Measurements from ENCODE around the gene DDHD1.
"Not testable (repeated sequence)": the region's sequence is repeated elsewhere in the genome, so short reads cannot be mapped to it uniquely, and the experiment has no call there.

DDHD1 gene

DNA sequence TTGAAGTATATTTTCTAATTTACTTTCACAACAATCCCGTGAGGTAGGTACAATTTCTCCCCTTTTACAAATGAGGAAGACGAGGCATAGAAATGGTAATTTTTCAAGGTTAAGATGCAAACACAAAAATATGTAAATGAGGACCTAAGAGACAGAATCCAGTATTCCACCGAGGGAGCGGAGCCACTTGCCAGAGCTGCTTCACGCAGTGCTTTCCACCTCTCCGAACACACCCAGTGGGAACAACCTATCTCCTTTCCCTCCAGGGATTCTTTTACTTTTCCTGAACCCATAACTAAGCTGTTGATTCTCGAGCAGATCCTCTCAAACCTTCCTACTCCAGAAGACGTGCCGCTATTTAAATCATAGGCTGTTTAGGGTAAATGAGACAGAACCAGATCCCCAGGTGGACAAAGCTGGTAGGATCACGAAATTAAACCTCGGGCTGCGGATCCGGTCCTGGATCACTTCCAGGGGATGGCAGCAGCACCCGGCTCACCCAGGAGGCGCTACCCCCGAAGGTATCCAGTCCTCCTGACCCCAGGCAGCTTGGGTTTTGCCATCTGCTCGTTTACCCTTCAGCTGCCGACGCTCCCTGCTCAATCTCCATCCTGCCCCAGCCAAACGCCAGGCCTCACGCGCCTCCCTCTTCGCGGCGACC, 1.5 kb downstream of the DDHD1 start:
- DNase-seq: peak; percentile 56

DNA sequence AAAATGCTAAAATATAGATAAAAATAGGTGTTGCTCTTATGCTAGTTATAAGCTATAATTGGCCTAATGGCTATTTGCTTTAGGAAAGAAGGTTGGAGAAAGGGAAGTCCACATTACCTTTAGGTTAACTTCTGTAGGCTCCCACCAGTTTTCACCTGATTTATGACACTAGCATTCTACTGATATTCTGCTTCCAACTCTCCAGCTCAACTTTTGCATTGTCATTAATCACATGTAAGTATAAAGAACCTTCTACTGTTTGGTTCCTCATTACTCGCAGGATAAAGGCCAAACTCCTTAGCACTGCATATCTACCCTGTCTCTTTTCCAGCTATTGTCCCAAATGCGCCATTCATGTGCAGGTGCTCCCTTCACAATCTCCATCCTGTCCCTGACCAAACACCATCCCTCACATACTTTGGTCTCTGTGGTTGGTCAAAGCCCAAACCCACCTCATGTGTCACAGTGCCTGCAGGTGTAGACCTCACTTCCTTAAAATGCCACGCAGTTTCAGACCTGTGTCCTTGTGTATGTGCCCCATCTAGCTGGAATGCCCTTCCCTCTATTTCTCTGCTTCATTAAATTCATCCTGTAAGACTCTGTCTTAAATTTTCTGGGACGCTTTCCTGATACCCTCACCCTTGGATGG, 3.3 kb downstream of the DDHD1 start:
- no peak for DNase-seq

DNA sequence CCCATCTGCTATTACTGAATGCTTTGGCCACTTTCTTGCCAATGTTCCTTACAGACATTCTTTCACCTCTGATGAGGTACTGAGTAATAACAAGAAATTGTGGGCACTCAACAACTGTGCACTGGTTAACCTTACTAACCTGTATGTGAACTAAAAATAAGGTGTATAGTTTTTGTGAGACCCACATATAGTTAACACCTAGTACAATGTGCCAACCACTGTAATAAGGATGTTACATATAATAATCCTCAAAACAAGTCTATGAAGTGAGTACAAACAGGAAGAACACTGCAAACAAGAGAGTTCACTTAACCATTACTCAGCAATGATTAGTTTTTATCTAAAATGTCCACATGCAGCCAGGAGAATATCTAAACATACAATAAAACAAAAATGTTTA, 4.5 kb downstream of the DDHD1 start:
- DNase-seq: no peak

DNA sequence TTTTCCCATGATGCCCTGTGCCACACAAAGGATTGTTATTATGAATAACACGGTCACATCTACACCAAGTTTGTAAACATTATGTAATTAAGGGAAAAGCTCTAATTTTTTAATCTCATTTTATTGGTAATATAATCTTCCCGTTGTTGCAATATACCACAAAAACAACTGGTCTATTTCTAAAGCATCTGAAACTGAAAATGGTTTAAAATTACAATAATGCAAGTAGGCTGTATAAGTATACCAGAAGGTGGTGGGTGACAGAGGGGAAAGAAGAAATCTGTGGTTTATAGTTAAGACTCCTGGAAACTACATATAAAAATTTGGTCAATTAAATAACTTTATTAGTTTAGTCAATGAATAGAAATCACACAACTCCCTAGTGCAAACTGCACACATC, 5.2 kb downstream of the DDHD1 start:
- no peak for DNase-seq

DNA sequence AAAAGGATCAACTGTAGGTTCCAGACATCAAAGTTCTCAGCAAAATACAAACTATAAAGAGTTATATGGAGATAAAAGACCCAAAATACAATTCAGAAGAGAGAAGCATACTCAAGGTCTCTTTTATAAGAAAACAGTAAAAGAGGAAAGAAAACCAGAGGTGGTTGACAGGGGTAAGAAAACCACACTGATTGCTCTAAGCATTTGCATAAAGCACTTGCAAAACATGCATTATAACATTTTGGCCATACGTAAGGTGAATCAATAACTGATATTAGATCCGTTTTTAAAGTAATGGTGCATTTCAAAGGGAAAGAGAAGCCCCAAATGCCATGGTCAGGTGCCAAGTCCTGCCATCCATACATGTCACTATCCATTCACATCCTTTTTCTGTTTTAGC, 5.9 kb downstream of the DDHD1 start:
- DNase-seq: no peak

DNA sequence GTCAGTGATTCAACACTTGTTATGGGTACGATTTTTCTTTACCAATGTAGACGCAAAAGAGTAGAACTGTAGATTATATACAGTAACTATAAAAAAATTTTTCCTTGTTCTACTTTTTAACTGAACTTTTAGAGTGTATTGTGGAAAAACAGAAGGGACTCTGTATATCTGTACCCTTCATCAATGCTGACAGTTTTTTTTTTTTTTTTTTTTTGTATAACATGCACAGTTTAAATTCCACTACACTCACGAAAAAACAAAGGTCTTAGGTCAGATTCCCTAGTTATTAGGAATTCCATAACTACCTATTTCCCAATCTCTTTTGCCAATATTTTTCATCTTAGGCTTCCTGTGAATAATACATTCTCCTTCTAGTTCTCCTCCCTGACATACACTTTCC, 6.4 kb downstream of the DDHD1 start:
- no peak for DNase-seq

DNA sequence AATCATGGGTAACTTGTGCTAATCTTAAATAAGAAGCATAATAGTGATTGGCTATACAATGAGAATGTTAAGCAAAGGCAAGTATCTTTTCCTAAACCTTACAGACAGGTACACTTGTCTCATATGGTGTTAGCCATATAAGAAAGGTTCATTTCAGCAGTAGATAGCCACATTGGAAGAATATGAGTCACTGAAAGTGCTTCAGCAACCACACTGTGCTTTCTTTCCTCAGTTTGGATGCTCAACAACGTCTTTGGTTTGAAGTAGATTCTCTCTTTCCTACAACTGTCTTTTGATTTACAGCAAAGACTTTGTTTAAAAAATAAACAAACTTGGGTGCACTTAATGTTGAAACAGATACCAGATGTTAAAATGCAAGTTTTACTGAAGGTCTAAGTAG, 8.9 kb downstream of the DDHD1 start:
- DNase-seq: no peak

DNA sequence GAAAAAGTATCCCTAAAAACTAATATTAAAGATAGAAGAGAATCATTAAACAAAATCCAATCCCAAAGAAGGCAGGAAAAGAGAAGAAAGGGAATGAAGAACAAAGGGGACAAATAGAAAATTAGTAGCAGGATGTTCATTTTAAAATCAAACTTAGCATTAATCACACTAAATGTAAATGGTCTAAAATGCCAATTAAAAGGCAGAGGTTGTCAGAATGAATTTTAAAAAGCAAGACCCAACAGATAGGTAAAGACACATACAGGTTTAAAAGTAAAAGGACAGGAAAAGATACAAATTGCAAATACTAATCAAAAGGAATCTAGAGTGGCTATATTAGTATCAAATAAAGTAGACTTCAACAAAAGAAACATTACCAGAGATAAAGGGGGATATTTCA, 12.5 kb downstream of the DDHD1 start:
- DNase-seq: no peak

DNA sequence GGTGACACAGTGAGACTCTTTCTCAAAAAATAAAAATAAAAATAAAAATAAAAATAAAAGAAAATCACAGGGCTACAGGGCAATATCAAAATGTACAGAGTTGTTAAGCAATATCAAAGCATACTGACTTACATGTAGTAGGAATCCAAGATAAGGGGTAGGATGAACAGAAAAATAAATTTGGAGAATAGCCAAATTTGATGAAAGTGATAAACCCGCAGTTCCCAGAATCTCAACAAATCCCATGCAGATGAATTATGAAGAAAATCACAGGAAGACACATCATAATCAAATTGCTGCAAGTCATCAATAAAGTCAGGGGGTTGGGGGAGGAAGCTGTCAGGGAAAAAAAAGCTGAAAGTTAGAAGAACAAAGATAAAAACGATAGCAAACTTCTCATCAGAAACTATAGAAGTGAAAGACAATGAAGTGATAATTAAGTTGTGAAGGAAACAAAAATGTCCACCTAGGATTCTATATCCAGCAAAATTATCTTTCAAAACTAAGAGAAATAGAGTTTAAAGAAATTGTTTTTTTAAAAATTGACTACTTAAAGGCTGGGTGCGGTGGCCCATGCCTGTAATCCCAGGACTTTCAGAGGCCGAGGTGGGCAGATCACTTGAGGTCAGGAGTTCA, 15.4 kb downstream of the DDHD1 start:
- no peak for DNase-seq

DNA sequence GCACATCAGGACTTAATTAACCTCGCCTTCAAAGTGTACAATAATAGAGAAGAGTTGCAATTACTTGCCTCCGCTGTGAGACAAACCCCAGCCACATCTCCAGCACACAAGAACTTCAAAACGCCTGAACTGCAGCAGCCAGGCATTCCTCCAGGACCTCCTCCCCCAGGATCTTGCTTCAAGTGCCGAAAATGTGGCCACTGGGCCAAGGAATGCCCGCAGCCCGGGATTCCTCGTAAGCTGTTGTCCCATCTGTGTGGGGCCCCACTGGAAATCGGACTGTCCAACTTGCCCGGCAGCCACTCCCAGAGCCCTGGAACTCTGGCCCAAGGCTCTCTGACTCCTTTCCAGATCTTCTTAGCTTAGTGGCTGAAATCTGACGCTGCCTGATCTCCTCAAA, 22.6 kb downstream of the DDHD1 start:
- not testable (repeated sequence) for DNase-seq

DNA sequence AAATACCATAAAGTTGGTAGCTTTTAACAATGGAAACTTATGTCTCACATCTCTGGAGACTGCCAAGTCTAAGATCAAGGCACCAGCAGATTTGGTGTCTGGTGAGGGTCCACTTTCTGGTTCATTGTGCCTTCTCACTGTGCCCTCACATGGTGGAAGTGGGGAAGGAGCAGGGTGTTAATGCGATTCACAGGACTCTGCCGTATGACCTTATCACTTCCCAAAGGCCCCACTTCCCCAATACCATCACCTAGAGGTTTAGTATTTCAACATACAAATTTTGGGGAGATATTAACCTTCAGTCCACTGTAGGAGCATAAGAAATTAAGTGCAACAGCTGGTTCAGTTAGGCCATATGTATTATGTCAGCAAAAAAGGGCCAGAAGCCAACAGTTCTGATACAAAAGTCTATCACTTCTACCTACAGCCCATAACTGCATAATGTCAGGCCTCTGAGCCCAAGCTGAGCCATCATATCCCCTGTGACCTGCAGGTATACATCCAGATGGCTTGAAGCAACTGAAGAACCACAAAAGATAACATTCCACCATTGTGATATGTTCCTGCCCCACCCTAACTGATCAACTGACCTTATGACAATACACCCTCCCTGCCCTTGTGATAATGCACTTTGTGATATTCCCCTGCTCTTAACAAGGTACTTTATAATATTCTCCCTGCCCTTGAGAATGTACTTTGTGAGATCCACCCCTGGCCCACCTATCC, 24.7 kb downstream of the DDHD1 start:
- no peak for DNase-seq

DNA sequence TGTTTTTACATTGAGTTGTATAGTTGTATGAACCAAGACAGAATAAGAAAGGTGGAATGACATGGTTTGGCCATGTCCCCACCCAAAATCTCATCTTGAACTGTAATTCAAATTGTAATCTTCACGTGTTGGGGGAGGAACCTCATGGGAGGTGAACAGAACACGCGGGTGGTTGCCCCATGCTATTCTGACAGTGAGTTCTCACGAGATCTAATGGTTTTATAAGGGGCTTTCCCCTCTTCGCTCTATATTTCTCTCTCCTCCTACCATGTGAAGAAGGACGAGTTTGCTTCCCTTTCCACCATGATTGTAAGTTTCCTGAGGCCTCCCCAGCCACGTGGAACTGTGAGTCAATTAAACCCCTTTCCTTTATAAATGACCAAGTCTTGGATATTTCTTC, 25.3 kb downstream of the DDHD1 start:
- no peak for DNase-seq

DNA sequence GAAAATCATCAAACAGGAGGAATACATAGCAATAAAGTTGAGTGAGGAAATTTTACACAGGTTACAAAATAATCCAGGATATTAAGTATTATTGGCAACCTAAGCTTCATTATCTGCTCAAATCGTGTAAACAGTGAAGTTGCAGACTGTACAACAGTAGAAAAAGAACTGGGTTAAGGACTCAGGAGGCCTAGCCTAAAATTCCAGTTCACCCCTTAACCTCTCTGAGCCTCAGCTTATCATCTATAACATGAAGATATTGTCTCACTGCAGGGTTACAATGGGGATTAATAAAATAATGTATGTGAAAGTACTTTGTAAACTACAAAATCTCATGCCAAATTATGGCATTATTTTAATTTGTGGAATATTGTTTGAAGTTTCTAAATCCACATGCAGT, 26.0 kb downstream of the DDHD1 start:
- no peak for DNase-seq

DNA sequence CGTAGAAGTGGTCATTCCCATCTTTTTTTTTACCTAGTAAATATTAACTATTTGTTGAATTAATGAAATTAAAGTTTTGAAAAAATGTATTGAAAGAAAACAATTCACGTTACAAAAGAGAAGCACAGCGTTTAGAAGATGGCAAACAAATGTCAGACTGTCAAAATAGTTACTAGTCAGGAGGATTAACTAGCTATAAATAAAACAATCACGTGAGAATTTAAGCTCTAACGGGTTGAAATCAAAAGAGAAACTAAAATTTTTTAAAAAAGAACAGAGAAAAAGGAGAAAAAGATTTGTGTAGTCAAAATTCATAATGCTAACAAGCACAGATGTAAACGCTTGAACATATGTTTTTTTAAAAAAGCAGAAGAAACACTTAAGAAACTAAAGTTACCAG, 26.4 kb downstream of the DDHD1 start:
- no peak for DNase-seq

DNA sequence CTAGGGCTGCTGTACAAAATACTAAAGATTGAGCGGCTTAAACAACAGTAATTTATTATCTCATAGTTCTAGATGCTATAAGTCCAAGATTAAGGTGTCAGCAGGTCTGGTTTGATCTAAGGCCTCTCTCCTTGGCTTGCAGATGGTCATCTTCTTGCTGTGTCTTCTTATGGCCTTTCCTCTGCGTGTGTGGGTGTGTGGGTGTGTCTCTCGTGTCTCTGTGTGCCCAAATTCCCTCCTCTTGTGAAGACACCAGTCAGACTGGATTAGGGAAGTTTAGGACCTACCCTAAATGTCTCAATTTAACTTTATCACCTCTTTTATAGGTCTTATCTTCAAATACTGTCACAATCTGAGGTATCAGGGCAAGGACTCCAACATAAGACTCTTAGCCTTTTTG, 28.3 kb downstream of the DDHD1 start:
- no peak for DNase-seq

DNA sequence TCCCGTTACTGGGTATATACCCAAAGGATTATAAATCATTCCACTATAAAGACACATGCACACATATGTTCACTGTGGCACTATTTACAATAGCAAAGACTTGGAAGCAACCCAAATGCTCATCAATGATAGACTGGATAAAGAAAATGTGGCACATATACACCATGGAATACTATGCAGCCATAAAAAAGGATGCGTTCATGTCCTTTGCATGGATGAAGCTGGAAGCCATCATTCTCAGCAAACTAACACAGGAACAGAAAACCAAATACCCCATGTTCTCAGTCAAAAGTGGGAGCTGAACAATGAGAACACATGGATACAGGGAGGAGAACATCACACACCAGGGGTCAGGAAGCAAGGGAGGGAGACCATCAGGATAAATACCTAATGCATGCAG, 31.7 kb downstream of the DDHD1 start:
- DNase-seq: not testable (repeated sequence)

DNA sequence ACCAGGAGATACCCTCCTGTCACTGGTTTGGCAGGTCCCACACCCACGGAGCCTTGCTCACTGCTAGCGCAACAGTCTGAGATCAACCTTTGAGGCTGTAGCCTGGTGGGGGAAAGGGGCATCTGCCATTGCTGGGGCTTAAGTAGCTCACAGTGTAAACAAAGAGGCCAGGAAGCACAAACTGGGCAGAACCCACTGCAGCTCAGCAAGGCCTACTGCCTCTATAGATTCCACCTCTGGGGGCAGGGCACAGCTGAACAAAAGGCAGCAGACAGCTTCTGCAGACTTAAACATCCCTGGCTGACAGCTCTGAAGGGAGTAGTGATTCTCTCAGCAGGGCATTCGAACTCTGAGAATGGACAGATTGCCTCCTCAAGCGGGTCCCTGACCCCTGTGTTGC, 35.6 kb downstream of the DDHD1 start:
- DNase-seq: not testable (repeated sequence)

DNA sequence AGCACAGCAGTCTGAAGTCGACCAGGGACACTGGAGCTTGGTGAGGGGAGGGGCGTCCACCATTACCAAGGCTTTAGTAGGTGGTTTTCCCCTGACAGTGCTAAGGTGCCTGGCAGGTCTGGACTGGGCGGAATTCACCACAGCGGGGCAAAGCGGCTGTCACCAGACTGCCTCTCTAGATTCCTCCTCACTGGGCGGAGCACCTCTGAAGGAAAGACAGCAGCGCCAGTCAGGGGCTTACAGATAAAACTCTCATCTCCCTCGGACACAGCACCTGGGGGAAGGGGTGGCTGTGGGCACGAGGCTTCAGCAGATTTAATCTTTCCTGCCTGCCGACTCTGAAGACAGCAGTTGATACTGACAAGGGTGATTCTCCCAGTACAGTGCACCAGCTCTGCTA, 39.1 kb downstream of the DDHD1 start:
- no peak for DNase-seq

DNA sequence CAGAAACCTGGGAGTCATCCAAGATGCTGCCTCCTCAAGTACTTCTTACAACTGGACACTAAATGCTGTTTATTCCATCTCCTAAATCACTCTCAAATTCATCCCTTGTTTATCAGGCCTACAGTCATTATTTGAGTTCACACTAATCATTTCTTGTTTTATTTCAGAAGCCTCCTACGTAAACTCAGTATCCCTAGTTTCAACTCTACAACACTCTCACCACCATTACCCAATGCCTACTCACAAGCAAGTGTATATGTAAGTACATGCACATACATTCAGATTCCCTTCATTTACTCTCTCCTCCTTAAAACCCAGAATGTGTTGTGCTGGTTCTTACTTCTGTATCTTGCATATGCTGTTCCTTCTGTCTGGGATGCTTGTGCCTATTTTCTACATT, 43.0 kb downstream of the DDHD1 start:
- no peak for DNase-seq

DNA sequence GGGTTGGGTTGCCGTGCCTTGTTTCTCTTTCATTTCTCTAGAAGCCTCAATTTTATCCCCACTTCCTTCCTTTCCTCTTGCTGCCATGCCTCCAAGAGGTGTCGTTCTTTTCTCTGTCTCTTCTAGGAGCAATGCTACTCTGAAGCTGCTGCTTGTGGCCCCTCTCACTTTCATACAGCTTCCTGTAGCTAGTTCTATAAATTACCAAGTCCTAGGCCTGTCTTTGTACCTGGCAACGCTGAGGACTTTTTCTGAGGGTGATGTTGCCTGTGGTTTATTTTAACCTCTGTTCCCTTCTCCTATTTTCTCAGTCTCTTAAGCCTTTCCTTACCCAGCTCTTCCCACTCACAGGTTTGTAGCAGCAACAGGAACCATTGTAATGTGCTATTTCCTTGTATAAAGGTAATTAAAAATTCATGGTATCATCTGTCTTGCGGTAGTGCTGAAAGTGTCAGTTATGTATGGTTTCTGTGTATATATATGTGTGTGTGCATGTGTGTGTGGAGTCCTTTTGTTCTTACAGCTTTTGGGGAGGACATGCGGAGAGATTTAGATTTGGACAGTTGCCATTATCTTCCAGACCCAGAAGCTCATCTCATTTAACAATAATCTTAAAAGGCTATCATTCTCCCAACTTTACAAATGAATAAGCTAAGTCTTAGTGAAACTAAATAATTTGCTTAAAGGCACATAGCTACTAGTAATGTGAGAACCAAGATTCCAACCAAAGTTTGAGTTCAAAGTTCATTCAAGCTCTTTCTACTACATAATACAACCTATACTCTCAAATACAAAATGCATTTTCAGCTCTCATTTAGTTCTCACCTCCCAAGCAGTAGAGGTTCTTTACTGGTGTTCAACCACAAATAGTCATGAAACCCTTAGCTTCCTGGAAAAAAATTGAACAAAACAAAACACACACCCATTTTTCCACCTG, 43.8 kb downstream of the DDHD1 start:
- peak; percentile 69 for DNase-seq

DNA sequence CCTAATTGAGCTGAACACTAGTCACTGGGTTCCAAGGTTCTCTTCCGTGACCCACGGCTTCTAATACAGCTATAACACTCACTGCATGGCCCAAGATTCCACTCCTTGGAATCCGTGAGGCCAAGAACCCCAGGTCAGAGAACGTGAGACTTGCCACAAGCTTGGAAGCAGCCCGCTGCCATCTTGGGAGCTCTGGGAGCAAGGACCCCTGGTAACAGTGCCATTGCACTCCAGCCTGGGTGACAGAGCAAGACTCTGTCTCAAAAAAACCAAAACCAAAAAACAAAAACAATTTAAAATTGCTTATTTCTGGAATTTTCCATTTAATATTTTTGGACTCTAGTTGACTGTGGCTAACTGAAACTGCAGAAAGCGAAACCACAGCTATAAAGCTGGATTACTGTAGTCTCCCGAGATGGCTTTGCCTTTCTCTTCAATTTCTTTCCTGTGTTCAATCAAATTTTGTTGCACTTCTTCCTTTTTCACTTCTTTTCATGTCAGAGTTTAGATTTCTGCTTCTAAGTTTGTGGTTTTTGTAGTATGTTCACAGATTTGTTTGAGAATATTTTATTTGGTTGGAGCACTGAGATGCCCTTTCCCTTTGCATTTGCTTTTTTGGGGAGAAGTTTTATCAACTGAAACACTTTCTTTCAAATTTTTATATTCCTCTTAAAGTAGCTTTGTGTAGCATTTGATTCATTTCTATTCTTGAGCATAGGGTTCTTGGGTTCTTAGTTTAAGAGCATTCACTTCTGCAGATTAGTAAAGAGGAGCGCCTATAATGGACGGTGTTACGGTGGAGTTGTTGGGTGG, 44.6 kb downstream of the DDHD1 start:
- DNase-seq: no peak

DNA sequence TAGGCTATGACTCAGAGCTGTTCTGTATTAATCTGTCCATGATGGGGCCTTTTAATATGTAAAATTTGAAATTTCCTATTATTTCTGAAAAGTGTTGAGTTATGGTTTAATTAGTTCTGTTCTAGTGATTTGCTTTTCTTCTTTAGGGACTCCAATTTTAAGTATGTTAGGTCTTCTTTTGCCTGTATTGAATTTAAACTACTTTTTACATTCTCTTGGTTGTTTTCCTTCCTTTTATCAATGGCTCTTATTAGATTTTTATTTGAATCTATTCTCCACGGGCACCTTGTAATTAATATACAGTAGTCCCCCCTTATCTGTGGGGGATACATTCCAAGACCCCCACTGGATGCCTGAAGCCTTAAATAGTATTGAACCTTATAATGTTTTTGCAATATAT, 46.4 kb downstream of the DDHD1 start:
- DNase-seq: no peak
